Islet of Langerhans (tissue), 1 donor: Measurements from ENCODE around the gene C12orf43.

Source experiments
- FAIRE-seq: peaks from one replicate; lab custom pipeline; 2011; peaks lifted over from hg19 to GRCh38; lab: Jason Lieb, UNC

C12orf43 gene

DNA sequence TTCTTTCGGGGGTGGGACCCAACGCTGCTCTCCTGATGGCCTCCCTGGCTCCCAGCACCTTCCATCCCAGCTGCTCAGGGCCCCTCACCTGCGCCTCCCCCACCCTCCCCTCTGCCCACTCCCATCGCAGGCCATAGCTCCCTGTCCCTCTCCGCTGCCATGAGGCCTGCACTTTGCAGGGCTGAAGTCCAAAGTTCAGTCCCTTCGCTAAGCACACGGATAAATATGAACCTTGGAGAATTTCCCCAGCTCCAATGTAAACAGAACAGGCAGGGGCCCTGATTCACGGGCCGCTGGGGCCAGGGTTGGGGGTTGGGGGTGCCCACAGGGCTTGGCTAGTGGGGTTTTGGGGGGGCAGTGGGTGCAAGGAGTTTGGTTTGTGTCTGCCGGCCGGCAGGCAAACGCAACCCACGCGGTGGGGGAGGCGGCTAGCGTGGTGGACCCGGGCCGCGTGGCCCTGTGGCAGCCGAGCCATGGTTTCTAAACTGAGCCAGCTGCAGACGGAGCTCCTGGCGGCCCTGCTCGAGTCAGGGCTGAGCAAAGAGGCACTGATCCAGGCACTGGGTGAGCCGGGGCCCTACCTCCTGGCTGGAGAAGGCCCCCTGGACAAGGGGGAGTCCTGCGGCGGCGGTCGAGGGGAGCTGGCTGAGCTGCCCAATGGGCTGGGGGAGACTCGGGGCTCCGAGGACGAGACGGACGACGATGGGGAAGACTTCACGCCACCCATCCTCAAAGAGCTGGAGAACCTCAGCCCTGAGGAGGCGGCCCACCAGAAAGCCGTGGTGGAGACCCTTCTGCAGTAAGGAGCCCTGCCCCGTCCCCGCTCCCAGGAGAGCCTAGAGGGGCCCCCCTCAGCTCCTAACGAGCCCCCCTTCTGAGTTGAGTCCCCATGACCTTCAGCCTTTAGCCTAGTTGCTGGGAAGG is 37.7 kb downstream of the C12orf43 start, which contains the start of gene HNF1A:
HNF1A (plus strand) TSS at position 248 of the 924 bp plus-strand sequence; CDS start at position 474, 226 bp downstream.
- FAIRE-seq: no peak

DNA sequence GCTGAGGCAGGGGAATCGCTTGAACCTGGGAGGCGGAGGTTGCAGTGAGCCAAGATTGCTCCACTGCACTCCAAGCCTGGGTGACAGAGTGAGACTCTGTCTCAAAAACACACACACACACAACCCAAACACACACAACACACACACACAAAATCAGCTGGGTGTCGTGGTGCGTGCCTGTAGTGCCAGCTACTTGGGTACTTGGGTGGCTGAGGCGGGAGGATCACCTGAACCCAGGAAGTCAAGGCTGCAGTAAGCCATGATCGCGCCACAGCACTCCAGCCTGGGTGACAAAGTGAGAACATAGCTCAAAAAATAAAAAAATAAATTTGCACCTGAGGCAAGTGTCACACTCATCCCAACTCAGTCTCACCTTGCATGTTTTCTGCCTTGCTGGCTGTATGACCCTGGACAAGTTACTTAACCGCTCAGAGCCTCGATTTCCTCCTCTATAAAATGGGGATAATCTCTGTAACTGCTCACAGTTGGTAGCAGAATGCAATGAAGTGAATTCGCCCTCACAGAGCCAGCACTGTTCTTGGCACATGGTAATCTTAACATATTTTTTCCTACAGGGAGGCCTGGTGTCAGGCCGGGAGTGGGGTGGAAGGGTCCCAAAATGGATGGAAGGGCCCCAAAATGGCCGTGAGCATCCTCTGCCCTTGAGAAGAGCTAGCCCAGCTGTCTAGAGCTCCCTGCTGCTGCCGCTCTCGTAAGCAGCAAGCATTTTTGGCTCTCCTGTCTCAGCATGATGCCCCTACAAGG is 38.6 kb downstream of the C12orf43 start:
- FAIRE-seq: no peak

DNA sequence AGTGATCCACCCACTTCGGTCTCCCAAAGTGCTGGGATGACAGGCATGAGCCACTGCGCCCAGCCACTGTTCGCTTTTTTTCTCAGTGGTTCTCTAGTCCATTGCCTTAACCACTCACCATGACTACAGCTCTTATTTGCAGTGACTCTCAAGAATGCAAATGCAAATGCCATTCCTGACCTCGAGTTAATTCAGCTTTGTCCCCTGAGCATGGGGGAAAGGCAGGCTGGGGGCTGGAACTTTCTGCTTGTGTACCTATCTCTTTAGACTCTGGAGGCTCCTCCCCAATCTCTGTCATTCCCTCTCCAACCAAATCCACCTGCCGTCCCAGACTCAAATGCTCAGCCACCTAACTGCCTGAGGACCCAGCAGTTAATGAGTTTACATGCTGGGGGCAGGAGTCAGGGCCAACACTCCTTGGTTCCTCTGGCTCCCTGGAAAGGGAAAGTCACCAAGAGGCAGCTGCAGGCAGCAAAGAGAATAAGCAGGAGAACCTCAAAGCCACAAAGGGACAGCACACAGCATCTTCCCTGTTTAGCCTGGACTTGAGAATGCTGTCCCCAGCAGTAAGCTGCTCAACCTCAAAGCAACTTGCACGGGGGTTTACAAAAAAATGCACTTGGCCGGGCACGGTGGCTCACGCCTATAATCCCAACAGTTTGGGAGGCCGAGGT is 43.3 kb downstream of the C12orf43 start:
- no peak for FAIRE-seq

DNA sequence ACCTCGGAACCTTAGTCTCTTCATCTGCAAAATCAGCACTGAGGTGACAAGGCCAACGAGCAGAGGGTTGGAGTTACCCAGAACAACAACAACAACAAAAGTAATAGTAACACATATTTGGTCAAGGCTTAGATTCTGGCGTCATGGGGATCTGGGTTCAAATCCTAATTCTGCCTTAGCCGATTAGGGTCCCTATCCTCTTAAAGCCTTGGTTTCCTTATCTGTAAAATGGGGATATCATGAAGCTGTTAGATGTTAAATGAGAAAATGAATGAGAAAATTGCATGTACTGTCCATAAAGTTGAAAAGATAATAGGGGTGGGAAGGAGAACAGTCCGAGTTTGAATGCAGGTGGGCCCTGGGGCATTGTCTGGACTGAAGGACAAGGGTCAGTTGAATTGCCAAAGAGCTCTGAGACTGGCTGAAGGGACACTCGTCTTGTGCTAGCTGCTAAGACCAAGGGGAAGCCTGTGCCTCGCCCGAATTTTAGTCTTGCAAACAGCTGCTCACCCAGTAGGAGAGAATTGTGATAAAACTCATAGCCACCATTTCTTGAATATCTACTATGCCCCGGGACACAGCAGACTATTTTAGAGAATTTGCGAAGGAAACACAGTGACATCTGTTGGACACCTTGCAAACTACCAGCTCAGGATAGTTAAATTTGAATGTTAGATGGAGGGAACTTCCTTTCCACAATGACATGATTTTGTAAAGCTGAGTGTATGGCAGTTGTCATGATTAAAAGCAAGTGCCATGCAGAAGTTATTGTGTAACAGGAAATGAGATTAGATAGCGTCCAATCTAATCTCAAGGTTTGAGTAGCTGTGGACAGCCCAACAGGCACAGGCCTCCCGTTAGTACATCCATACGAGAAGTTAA is 44.7 kb downstream of the C12orf43 start:
- FAIRE-seq: peak; percentile 96

DNA sequence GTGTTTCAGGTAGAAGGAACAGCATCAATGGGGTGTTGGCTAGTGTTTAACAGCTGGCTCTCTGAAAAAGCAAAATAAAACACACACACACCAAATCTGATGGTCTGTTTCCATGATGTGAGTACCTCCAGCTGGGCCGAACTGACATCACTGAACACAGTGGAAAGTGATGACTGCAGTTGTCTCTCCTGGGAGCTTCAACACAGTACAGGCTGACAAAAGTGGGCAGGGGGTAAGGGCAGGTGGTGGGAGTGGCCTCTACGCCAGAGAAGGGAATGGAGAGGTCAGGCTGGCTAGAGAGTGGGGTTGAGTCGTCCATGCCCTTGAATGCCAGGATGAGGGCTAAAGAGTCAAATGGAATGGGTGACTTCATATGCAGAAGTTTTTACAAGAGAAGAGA is 46.0 kb downstream of the C12orf43 start:
- no peak for FAIRE-seq

DNA sequence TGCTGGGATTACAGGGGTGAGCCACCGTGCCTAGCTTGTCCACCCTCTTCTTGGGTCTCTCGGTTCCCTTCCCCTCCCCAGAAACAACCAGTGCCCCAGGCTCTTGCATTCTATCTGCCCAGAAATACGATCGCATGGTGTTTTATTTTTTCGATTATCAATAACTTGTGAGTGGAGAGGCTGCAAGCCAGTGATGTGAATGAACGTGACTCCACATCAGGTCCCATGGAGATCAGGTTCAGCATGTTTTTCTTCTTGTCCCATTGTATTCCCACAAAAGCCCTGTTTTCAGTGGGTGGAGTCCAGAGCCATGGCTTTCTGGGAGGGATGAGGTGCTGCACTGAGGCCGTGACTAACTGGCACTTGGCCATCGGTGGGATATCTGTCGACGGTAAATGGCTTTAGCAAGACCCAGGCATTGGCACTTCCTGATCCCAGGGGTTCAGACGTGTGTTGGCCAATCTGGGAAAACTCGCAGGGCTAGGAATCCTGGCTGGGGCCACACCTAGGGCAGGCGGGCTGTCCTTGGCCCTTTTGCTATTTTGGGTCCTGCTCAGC is 50.7 kb downstream of the C12orf43 start:
- no peak for FAIRE-seq

DNA sequence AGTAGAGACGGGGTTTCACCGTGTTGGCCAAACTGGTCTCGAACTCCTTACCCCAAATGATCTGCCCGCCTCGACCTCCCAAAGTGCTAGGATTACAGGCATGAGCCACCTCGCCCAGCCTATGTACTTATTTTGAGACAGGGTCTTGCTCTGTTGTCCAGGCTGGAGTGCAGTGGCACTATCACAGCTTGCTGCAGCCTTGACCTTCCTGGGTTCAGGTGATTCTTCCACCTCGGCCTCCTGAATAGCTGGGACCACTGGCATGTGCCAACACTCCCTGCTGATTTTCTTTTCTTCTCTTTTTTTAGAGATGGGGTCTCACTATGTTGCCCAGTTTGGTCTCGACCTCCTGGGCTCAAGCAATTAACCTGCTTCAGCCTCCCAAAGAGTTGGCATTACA is 52.0 kb downstream of the C12orf43 start:
- no peak for FAIRE-seq

DNA sequence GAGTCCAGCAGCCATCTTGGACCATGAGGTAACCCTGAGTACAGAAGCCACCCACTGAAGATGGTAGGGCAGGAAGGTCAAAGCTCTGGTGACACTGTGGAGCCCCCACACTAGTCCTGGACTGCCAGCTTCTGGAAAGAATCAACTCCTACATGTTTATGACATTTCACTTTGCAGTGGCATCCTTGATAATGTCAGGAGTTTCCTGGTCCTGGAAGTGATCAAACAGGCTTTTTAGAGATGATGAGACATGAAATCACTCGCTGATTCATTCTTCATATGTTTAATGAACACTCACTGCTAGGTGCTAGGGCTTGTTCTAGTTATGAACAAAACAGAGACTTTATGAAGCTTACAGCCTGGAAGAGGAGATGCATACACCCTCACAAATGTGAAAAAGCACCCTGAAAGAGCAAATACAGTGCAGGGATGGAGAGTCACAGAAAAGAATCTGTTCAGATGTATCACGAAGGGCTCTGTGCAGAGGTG is 53.7 kb downstream of the C12orf43 start:
- no peak for FAIRE-seq

DNA sequence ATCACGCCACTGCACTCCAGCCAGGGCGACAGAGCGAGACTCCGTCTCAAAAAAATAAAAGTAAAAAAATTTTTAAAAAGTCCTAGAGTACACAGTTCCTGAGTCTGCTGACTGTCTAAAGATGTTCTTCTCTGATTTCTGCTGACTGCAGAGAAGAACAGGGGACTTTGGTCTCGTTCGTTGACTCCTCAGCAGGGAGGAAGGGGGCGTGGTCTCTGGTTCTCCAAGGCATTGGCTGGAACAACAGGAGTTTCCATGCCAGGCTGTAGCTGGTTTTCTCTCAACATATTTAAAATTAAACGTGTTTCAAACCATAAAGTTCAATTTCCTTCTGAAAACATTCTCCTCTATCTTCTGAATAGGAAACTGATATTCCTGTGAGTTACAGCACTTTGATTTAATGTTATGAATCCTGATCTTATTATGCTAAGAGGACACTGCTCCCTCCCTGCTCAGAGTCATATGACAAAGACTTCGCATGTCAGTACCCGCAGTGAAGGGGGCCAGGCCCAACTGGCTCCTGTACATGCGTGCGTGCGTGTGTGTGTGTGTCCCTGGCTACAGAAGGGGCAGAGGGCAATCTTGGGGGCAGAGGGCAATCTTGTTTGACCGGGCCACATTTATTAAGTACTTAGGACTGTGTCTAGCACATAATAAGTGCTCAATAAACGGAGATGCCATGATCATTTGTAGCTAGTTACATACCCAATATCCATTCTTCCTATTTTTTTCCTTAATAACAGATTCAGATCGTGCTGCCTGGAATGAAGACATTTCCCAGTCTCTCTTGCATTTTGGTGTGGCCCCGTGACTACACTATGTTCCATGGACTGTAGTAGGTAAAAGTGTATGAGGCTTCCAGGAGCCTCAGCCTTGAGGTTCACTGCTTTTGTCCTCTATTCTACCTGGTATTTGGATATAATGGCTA is 54.4 kb downstream of the C12orf43 start:
- FAIRE-seq: no peak

DNA sequence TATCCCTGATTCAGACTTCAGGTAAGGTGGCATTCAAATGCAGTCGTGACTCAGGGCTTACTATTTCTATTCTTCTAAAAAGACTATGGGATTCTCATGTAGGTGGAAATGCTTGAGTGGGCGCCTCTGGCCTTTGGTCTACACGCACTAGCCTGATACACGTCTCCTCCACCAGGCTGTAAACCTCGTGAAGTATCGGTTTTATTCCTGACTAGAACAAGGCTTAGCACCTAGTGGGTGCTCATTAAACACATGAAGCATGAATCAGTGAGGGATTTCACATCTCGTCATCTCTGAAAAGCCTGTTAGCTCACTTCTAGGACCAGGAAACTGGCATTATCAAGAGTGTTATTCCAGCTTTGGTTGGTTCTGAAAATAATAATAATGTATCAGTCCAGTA is 55.6 kb downstream of the C12orf43 start:
- no peak for FAIRE-seq

DNA sequence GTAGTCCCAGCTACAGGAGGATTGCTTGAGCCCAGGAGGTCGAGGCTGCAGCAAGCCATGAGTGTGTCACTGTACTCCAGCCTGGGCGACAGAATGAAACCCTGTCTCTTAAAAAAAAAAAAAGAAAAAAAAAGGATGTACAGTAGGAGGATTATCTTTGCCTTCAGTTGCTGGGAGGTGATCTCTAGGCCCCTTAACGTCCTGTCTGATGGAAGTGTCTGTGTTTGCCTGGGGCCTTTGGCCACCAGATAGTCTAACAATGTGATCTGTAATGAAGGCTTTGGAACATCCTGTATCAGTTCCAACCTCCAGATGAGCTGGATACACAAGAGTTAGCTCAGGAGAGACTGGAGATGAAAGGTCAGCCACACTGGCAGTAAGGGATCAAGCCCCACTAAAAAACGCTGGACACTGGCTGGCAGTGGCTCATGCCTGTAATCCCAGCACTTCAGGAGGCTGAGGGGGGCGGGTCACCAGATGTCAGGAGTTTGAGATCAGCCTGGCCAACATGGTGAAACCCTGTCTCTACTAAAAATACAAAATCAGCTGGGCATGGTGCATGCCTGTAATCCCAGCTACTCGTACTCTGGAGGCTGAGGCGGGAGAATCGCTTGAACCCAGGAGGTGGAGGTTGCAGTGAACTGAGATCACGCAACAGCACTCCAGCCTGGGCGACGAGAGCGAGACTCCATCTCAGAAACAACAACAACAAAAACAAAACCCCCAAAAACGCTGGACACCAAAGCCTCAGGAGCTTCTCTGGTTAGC is 57.0 kb downstream of the C12orf43 start:
- no peak for FAIRE-seq

DNA sequence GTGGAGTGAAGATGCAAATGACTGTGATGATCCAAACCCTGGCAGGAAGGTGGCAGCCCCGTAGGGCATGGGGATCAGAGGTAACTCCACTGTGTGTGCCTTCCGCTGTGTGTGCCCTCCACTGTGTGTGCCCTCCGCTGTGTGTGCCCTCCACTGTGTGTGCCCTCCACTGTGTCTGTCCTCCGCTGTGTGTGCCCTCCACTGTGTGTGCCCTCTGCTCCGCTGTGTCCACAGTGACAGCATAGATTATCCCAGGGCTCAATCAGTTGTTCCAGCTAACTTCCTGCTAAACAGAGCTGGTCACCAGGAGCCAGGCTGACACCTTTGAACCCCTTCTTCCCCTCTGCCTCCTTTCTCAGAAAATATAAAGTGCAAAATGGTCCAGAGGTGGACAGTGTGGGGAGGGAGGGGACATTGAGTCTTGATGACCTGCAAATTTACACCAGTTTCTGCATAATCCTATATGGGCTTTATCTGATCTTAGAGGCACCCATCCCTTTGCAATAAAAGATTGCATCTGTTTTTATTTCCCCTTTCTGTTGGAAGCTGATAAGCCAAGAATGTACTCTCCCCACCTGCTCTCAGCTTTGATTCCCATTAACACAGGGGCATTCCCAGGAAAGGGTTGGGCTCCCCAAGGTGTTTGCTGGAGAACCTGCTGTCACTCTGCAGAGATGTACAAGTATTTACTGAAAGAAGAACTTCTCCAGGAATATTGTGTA is 59.5 kb downstream of the C12orf43 start:
- no peak for FAIRE-seq

DNA sequence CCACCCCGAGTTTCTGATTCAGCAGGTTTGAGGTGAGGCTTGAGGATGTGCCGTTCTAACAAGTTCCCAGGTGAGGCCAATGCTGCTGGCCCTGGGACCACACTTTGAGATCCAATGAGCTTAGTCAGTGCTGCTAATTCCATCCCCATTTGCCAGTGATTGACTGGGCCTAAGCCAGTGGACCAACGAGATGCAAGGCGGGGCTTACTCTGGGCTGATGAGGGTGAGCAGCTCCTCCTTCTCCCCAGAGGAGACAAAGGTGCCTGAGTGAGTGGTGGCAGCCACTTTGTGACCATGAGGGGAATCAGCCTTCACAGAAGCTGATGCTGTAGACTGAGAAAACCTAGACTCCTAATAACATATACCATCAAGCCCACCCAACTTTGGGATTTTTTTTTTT is 61.1 kb downstream of the C12orf43 start:
- FAIRE-seq: no peak

DNA sequence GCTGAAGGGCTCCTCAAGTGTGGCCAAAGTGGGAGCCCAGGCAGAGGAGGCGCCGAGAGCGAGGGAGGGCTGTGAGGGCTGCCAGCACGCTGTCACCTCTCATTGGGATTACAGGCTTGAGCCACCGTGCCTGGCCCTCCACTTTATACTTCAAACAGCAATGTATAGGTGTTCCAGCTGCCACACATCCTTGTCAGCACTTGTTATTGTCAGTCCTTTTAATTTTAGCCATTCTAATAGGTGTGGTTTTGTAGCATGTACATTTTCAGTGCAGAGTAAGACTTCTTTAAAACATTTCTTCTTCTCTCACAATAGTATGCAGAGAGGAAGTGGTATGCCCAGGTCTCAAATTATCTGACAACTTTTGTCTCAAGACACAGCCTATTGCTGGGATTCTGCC is 65.5 kb downstream of the C12orf43 start:
- FAIRE-seq: no peak
